ENCODE results near the gene CASQ1. TPM values are rescaled to one million over a fixed set of nuclear protein-coding genes. Genes with fewer than 3 reads are reported as not detected.

Gene CASQ1
- total RNA-seq, 1 donor from 2014 or later = 0.16 TPM

GRCh38 chr1:160186729-160187128, 3.6 kb upstream of the CASQ1 start:
- H3K4me3 Mint-ChIP-seq = no peak overlapping the region
- H3K4me1 Mint-ChIP-seq = peaks cover 6% of the 10 kb centered on the region
- H3K27ac Mint-ChIP-seq = no peak overlapping the region
- no peaks in the 10 kb centered on the region for H3K9me3 Mint-ChIP-seq
- DNase-seq (ENCODE audit: low spot score in 2 of 2, unreplicated experiment in 2 of 2) = no peak
- TF ChIP-seq, protein P1, sequence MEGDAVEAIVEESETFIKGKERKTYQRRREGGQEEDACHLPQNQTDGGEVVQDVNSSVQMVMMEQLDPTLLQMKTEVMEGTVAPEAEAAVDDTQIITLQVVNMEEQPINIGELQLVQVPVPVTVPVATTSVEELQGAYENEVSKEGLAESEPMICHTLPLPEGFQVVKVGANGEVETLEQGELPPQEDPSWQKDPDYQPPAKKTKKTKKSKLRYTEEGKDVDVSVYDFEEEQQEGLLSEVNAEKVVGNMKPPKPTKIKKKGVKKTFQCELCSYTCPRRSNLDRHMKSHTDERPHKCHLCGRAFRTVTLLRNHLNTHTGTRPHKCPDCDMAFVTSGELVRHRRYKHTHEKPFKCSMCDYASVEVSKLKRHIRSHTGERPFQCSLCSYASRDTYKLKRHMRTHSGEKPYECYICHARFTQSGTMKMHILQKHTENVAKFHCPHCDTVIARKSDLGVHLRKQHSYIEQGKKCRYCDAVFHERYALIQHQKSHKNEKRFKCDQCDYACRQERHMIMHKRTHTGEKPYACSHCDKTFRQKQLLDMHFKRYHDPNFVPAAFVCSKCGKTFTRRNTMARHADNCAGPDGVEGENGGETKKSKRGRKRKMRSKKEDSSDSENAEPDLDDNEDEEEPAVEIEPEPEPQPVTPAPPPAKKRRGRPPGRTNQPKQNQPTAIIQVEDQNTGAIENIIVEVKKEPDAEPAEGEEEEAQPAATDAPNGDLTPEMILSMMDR (IDR thresholded peaks at IDR 0.05; ENCODE audit: unreplicated experiment) = no peak
- H3K27me3 Mint-ChIP-seq (ENCODE audit: low read depth) = no peaks in the 10 kb centered on the region
- no peaks in the 10 kb centered on the region for H3K36me3 Mint-ChIP-seq

DNA sequence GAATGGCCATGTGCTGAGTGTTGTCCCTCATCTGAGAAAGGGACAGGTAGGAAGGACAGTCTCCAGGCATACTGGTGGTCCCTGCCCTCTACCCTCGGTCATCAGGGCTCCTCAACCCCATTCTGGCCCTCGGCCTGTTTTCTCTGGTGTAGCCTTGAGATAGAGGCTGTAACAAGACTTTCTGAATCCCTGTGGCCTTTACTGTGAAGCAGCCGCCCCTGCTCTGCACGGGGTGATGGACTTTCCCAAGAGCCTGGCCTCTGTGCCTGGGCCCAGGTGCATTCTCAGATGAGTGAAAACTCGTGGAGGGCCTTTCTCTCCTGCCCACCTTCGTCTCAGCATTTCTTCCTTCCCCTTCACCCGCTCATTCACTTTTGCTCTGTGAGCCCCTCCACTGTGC, 3.0 kb upstream of the CASQ1 start:
- H3K9me3 Mint-ChIP-seq = no peaks in the 10 kb centered on the region
- no peak overlapping the region for H3K4me3 Mint-ChIP-seq
- H3K27me3 Mint-ChIP-seq (ENCODE audit: low read depth) = no peaks in the 10 kb centered on the region
- TF ChIP-seq, protein P1 (IDR thresholded peaks at IDR 0.05; ENCODE audit: unreplicated experiment) = no peak
- no peaks in the 10 kb centered on the region for H3K36me3 Mint-ChIP-seq
- H3K27ac Mint-ChIP-seq = no peak overlapping the region
- peaks cover 7% of the 10 kb centered on the region for H3K4me1 Mint-ChIP-seq
- DNase-seq (ENCODE audit: low spot score in 2 of 2, unreplicated experiment in 2 of 2) = no peak

DNA sequence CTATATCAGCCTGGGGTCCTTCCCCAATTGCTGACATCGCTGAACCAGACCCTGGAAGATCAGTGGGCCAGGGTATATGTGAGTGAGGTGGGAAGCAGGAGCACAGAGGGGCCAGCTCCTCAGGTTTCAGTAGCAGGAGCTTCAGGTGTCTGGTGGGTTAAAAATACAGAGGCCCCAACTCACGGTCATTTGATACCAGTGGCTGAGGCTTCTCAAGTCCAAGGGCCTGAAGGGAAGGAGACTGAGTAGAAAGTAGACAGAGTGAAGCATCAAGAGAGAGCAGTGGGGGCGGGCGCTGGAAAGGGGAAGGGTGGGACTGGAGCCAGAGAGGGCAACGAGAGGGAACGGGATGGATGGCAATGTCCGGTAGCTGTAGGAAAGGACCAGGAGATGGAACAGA, 2.0 kb upstream of the CASQ1 start:
- no peaks in the 10 kb centered on the region for H3K27me3 Mint-ChIP-seq (ENCODE audit: low read depth)
- TF ChIP-seq, protein P1 (IDR thresholded peaks at IDR 0.05; ENCODE audit: unreplicated experiment) = no peak
- no peak for DNase-seq (ENCODE audit: low spot score in 2 of 2, unreplicated experiment in 2 of 2)
- no peaks in the 10 kb centered on the region for H3K9me3 Mint-ChIP-seq
- H3K27ac Mint-ChIP-seq = no peak overlapping the region
- H3K36me3 Mint-ChIP-seq = no peaks in the 10 kb centered on the region
- no peak overlapping the region for H3K4me3 Mint-ChIP-seq
- peaks cover 9% of the 10 kb centered on the region for H3K4me1 Mint-ChIP-seq

DNA sequence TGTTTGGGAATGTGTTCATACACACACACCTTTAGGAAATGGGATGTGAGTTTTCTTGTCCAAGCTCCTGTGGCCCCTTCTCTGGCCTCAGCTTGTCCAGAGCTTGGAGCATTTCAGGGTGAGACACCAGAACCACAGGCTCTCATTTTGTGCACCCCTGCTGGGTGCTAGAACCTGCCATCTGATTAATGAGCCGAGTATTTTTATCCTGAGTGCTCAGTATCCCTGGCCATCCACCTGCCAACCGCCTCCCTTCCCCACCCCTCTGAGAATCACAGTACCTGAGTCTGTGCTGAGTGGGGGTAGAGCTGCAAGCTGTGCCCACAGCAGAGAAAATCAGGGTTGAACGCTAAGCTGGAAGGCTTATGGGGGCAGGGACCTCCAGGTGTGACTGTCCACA, 1.4 kb downstream of the CASQ1 start:
- peaks cover 9% of the 10 kb centered on the region for H3K4me1 Mint-ChIP-seq
- TF ChIP-seq, protein P1 (IDR thresholded peaks at IDR 0.05; ENCODE audit: unreplicated experiment) = no peak
- no peak overlapping the region for H3K4me3 Mint-ChIP-seq
- DNase-seq (ENCODE audit: low spot score in 2 of 2, unreplicated experiment in 2 of 2) = no peak
- H3K36me3 Mint-ChIP-seq = no peaks in the 10 kb centered on the region
- no peaks in the 10 kb centered on the region for H3K9me3 Mint-ChIP-seq
- H3K27ac Mint-ChIP-seq = no peak overlapping the region
- no peaks in the 10 kb centered on the region for H3K27me3 Mint-ChIP-seq (ENCODE audit: low read depth)

GRCh38 chr1:160192234-160192633, 1.9 kb downstream of the CASQ1 start:
- Mint-ChIP-seq H3K4me1 (peaks cover 9% of the 10 kb centered on the region), H3K4me3 (no peak overlapping the region), H3K27ac (no peak overlapping the region), H3K9me3 (no peaks in the 10 kb centered on the region), H3K36me3 (no peaks in the 10 kb centered on the region), H3K27me3 (ENCODE audit: low read depth) (no peaks in the 10 kb centered on the region)
- TF ChIP-seq, protein P1 (IDR thresholded peaks at IDR 0.05; ENCODE audit: unreplicated experiment) = no peak
- no peak for DNase-seq (ENCODE audit: low spot score in 2 of 2, unreplicated experiment in 2 of 2)

All from mesothelial cell of epicardium (in vitro differentiated cells).